ENCODE results near the gene BBLN.

Gene BBLN

DNA sequence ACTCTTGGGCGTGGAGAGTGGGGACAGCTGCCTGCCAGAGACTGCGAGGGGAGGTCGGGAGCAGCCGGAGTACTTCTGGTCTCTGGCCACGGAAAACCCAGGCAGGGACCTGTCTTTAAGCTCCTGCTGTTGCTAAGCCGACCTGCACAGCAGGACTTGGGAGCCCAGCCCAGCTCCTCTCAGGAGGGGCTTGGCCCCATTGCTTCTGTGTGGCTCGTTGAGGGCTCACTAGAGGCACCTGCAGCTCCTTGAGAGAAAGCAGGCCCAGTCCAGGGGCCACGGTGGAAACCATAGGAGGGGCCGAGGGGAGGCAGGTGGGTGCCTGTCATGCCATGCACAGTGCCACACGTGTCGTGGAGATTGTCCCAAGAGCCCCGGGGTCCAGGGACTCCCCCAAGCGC is 14.1 kb upstream of the BBLN start:
- no peak for DNase-seq

DNA sequence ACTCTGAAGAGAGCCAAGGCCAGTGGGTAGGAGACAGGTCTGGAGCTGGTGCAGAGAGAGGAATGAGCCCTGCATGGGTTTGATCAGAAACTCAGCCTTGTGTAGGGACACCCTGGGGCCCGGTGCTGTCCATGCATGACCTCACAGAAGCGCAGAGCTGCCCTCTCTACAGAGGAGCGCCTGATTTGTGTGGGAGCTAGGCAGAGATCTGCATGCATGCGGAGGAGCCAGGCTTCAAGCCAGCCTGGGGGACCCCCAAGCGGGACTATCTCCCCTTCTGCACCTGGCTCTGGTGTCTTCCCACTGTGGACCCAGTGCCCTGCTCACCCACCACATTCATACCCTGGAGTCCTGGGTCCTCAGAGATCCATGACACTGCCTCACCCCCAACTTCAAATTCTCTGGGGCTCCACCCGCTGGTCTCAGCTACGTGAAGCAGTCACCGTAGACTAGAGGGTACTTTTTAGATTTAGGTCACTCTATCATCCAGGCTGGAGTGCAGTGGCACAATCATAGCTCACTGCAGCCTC is 13.4 kb upstream of the BBLN start:
- DNase-seq, result no peak

DNA sequence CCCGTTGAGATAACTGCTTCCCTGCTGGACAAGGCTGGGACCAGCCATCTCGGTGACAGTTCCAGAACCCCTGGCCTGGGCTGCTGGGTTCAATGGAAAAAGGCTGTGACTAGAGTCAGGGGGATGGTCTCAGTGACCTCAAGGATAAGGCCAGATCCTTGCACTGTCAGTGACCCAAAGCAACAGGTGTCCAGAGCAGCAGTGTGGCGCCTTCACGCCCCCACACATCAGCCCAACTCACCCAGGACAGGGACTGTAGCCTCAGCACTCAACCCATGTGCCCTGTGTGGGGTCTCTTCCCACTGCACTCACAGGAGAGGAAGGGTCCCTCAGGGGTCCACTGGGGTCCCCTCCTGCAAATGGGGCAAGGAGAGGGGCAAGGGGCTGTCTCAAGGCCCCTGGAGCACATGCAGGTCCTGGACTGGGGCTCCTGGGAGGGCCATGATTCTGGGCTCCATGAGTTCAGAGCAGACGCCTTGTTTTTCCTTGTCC is 11.5 kb upstream of the BBLN start:
- DNase-seq, result no peak

DNA sequence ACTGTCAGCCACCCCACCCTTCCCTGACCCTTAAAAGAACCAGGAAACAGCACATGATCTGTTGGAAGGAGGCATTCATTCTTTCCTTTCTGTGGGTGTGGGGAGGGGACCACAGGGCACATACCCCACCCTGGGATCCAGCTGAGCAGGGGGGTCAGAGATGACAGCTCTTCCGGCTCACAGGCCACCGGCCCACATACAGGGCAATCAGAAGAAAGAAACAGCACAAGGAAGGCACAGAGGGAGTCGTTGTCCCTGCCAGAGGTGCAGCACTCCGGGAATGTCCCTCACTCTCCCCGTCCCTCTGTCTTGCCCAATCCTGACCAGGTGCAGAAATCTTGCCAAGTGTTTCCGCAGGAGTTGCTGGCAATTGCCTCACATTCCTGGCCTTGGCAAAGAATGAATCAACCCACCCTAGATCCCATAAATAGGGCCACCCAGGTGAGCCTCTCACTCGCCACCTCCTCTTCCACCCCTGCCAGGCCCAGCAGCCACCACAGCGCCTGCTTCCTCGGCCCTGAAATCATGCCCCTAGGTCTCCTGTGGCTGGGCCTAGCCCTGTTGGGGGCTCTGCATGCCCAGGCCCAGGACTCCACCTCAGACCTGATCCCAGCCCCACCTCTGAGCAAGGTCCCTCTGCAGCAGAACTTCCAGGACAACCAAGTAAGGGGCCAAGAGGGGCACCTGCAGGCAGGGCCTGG is 10.9 kb upstream of the BBLN start, which contains the start of gene LCN2:
TSS of gene LCN2 (plus strand) at position 453 of the 701 bp plus-strand sequence. CDS start at position 526, 73 bp downstream.
- no peak for DNase-seq

DNA sequence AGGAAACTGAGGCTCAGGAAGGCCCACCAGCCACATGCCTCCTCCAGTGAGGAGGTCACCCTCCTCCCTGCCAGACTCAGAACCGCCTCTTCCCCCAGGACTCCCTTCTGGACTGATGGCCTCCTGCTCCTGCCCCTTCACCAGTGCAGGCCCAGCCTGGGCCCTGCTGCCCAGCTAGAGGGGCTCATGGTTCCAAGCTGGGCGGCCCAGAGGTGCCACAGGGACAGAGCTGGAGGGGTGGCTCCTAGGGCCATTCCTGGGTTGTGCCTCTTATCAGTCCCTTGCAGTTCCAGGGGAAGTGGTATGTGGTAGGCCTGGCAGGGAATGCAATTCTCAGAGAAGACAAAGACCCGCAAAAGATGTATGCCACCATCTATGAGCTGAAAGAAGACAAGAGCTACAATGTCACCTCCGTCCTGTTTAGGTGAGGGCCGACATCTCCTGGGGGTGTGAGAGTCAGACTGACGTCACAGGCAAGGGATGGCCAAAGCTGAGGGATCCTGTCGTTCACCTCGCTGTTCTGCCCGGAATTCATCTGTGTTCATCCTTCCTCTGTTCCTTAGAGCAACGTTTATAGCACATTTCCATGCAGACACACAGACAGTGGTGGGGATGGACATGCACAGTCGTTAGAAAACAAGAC is 10.0 kb upstream of the BBLN start:
- DNase-seq, result no peak

DNA sequence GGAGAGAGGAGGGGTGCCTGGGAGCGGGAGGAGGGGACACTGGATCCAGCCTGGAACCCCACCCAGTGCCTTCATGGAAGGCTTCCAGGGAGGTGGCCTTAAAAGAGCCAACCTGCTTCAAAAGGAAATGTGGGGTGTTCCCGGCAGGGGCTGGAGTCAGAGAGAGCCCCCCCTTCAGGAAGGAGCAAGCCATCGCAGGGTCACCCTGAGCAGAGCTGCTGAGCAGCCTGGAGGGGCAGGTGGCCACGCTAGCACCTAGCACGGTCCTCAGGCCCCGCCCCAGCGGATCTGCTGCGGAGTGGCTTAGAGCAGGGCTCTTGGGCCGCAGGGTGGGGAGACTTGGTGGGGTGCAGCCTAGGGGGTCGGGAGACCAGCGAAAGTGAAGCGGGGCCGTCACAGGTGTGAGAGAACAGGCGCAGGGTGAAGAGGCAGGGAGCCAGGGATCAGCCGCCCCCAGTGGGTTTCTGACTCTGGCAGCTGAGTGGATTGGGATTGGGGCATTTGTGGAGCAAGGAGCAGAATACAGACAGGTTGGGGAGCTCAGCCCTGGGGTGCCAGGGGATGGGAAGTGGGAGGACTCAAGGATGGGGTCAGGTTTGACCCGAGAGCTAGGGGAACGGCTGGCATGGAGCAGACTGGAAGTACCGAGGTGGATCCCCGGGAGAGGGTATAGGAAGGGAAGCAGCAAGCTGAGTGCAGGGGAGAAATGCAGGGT is 9.3 kb upstream of the BBLN start:
- DNase-seq, result no peak

DNA sequence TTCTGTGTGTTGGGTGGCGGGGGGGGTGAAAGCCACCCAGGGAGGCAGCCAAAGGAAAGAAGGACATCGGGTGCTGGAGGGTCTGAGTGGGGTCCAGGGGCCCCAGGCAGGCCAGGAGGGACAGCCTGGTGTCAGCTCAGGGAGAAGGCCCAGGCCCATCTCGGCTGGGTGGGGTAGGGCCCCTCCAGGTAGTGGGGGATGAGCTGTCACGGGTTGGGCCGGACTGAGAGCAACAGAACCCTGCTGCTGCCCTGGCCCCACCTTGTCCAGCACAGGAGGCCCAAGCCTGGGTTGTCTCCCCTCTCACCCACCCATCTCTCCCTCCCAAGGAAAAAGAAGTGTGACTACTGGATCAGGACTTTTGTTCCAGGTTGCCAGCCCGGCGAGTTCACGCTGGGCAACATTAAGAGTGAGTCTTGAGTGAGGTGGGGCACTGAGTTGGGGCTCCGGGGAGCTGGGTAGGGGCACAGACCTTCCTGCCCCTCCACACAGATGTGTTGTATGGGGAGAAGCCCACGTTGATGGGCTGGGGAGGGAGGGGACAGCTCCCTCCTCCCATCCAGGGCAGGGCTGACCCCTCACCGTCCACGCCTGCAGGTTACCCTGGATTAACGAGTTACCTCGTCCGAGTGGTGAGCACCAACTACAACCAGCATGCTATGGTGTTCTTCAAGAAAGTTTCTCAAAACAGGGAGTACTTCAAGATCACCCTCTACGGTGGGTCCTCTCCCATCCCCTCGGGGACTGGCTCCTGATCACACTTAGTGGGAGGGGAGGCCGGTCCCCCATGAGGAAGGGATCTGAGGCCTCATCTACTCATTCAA is 8.5 kb upstream of the BBLN start:
- DNase-seq, result no peak

DNA sequence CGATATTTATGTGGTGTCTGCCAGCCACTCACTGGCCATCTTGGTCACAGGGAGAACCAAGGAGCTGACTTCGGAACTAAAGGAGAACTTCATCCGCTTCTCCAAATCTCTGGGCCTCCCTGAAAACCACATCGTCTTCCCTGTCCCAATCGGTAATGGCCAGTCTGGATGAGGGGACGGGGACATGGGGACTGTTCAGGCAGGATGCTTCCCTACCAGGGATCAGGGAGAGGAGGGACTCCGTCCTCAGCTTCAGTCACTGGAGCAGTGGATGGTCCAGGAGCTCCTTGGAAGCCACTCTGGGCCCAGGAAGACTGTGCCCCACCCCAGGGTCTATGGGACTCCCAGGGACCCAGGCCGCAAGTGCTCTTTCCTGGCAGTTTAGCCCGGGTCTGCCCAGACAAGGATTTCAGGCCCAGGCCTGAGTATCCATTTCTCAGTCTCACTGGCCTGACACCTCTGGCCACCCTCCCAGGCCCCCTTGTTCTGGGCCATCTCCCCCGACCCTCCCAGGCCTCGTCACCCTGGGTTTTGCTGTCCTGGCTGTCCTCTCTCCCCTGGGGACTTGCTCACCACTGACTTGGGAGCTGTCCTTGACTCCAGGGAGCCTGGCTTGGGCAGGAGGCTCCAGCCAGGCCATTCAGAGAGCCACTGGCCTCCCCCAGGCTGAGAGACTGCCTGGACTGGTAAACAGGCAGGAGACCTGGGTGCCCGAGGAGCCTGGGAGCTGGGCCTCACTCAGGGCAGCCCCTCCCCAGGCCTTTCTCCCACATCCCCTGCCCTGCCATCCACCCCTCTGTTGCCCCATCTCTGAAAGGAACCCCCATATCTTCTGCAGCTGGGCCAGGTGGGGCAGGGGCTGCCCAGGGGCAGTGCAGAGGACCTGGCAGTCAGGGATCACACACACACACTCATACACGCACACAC is 7.7 kb upstream of the BBLN start:
- no peak for DNase-seq

DNA sequence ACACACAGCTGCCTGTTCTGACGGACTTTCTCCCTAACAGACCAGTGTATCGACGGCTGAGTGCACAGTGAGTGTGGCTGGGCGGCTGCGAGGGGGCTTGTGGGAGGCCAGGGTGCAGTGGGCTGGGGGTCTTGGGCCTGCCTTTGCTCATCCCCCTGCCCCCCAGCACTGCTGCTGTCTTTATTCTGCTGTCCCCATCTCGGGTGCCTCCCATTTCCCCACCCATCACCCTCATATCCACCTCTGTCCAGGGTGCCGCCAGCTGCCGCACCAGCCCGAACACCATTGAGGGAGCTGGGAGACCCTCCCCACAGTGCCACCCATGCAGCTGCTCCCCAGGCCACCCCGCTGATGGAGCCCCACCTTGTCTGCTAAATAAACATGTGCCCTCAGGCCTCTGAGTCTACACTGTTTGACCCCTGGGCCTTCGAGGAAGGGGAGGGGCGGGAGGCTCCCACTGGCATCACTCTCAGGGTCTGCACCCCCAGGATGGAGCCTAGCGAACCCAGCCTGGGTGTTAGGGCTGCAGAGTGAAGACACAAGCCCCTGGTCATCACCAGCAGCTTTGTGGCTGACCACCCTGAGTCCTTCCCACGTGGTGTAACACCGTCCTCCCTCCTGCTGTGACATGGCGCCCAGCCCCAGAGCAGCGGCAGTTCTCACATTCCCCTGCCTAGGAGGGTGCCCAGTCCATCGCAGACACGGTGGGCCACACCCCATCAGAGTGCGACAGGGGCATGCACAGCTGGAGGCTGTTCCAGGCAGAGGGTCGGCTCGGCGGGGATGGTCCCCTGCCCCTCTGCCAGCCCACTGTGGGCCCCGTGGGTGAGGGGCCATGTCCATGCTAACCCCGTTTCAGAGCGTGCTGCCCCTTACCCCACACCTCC is 6.8 kb upstream of the BBLN start:
- DNase-seq, result no peak

DNA sequence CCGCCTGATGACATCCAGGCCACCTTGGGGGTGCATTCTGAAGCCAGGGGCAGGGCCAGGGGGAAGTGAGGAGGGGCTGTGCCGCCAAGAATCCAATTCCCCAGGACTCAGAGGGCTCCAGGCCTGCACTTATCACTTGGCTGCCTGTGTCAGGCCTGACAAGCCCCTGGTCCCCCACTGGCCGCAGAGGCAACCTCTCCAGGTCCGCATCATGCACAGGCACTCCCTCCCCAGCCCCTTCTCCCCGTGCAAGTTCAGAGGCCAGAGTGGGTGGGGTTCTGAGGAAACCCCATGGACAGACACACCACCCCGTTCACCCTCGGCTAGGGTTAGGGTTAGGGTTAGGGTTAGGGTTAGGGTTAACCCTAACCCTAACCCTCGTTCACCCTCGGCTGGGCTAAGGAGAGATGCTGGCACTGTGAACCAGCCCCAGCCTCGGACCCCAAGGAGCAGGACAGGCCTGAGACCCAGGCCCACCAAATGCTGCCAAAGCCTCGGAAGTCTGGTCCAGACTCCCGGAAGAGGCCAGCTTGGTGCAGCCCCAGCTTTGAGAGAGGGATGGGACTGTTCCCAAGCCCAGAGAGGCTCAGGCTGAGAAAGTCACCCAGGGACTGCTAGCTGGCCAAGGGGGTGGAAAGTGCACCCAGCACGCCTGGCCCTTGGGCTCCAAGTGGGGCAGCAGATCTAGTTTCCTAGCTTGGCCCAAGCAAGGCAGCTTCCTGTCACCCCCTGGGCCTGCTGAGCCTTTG is 5.9 kb upstream of the BBLN start:
- DNase-seq, result no peak

DNA sequence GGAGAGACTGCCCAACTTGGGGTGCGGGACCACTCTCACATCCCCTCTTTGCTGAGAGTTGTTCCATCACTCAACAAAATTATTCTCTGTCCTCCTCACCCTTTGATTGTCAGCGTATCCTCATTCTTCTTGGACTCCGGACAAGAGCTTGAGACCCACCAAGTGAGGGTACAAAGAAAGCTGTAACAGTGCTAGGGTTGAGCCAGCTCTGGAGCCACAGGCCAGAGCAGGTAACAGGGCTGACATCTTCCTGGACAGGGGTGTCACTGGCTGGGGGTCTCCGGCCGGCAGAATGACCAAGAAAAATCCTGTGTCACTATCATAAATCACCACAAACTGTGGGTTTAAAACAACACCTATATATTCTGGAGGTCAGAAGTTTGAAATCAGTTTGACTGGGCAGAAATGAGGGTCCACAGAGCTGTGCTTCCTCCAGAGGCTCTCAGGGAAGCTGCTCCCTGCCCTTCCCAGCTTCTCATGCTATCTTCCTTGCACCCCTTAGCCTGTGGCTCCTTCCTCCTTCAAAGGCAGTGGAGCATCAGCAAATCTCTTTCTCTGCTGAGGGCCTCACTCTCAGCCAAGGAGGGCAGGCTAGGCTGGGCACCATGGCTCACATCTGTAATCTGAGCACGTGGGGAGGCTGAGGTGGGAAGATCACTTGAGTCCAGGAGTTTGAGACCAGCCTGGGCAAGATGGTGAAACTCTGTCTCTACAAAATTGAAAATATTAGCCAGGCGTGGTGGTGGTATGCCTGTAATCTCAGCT is 4.1 kb upstream of the BBLN start:
- DNase-seq, result no peak

DNA sequence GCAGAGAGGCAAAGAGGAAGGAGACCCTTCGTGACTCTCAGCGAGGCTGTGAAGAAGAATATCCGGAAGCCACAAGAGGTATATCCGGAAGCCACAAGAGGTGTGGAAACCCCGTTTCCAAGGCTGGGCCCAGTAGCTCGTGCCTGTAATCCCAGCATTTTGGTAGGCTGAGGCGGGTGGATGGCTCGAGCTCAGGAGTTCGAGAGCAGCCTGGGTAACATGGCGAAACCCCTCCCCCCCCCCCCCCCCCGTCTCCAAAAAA is 612 bp upstream of the BBLN start:
- no peak for DNase-seq

DNA sequence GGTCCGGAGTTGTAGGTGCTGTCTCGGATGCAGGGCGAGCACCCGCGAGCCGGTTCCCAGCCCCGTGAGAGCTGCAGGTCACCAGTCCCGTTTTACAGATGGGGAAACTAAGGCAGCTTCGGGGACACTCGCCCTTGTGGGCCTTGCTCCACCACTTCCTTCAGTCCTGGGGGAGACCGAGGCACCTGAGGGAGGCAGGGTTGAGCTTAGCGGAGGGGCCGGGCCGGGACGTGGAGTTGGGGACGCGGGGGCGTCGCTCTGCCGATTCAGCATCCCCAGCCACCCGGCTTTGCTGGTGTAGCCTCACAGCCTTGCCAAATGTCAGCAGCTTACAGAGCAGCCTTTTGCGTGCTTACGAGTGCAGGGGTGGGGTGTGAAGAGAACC is 530 bp downstream of the BBLN start:
- DNase-seq, result no peak

DNA sequence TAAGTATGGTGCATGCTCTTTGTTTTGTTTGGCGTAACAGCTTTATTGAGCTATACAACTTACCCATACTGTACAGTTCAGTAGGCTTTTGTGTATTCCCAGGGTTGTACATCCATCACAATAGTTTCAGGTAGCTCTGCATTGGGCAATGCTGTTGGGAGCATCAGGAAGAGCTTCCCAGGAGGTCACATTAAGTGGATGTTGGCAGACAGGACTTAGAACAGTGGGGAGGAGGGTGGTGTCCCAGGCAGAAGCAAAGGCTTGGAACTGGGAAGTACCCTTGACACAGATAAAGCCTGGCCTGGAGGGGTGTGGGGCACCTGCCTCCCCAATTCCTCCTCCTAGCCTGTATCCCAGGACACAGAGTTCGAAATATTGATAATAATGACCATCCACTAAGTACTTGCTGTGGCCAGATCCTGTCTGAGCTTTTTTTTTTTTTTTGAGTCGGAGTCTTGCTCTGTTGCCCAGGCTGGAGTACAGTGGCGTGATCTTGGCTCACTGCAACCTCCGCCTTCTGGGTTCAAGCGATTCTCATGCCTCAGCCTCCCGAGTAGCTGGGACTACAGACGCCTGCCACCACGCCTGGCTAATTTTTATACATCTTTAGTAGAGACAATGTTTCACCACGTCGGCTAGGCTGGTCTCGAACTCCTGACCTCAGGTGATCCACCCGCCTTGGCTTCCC is 1.3 kb downstream of the BBLN start:
- no peak for DNase-seq

DNA sequence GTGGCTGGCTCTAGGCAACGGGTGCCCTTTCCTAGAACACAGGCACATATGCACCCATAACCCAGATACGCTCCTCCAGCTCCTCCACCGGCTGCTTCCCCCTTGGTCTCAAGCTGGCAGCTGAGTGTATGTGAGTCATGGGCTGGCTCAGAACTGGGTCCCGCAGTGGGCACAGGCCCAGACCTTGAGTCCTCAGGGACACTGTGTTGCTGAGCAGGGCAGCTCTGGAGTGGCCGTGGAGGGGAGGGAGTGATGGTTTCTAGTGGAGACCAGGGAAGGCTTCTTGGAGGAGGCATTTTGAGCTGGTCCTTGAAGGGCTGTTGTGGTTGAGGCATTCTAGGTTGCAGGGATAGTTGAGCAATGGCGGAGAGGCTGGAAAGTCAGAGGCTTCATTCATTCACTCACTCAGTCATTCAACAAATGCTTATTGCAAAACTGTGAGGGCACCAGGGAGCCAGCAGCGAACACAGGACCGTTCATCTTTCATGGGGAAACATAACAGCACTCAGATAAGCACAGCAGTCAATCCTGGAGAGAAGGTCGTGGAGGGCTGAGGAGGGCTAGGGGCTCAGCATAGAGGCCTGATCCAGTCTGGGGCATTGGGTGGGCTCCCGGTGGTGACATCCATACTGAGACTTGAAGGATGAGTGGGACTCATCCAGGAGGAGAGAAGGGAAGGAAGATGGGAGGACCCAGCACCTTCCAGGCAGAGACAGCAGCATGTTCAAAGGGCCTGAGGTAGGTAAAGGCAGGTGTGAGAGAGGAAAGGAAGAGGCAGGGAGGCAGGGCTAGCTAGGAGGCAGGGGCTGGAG is 2.4 kb downstream of the BBLN start:
- DNase-seq, result no peak

DNA sequence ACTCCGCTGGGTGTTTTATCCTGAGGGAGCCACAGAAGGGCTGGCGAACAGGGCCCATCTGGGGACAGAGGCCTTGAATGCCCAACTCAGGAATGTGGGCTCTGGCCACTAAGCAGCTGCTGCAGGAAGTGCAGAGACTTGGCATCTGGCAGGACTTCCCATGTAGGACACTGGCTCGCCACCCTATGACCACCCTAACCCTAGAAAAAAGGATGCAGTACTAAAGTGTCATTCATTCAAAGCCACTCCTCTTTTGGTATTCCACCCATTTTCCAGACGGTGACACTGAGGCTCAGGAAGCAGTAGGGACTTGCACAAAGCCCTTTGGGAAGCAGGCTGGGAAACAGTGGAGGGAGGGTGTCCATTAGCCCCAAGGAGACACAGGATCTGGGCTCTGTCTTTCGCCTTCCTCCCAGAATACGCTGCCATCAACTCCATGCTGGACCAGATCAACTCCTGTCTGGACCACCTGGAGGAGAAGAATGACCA is 3.0 kb downstream of the BBLN start:
- DNase-seq, result no peak

DNA sequence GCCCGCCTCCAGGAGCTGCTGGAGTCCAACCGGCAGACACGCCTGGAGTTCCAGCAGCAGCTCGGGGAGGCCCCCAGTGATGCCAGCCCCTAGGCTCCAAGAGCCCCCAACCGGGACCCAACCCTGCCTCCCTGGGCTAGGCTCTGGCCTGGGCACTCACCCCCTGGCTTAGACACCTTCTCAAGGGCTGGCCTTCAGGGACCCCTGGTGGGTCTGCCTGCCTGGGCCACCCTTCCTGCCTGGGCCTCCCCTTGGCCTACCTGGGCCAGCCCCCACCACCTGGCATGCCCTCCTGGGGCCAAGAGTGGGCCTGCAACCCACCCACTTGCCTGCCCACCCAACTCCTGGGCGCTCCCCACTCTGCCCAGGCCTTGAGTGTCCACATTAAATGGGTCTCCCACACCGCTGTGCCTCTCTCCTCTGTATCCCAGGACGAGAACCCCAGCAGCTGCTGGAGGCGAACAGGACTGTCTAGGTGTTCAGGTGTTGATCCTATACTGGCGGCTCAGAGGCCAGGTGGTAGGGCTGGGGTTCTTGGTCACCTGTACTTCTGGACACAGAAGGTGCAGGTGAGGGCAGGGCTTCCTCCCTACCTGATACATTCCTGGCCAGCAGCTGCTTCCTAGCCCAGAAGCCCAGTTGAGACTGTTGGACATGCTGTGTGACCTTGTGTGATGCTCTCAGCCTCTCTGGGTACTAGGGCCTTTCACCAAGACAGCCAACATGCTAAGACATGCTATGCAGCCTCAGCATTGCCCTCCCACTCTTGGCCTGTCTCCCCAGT is 3.6 kb downstream of the BBLN start:
- no peak for DNase-seq
